Mucosa of gallbladder (tissue), 1 donor: ENCODE measurements around the gene FSTL3. TPM values are rescaled to one million over a fixed set of nuclear protein-coding genes. Genes with fewer than 3 reads are reported as not detected.
"Not testable (repeated sequence)": the region's sequence is repeated elsewhere in the genome, so short reads cannot be mapped to it uniquely, and the experiment has no call there.

ENCODE experiments used
- DNase-seq: peaks from one replicate; pipeline ENCODE4 v3.0.0-alpha.2; 2020; ENCODE audit warnings: low spot score
- total RNA-seq: library from RNA; stranded (reverse); gene quantifications from one replicate; pipeline ENCODE4 v1.2.1, GENCODE V29; 2021
- donor health status: DM: no; HTN: no; CAD: no.

FSTL3 gene
- total RNA-seq, 1 donor from 2014 or later = 39.1 TPM

DNA sequence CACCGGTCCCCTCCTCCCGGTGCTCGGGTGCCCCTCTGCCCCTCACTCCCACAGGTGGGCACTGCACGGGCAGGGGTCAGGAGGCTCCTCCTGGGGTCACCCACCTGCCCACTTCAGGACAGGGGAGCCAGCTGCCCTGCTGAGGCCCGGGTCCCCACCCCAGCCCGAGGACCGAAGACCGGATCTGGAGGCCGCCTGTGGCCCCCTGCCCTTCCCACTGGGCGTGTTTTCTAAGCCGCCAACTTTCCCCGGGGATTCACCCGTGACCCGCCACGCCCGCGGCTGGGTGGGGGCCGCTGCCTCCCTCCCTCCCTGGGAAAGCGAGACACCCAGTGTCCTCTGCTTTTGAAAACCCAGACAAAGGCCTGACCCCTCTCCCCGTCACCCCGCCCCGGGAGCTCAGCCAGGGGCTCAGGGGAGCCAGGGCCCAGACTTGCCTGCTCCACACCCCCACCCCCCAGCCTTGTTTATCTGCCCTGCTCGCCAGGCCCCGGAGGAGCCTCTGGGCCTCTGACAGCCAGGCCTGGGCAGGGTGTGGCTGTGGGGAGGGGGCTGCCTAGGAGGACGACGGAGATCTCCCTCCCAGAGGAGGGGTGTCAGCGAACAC is 33.9 kb downstream of the FSTL3 start:
- no peak for DNase-seq

DNA sequence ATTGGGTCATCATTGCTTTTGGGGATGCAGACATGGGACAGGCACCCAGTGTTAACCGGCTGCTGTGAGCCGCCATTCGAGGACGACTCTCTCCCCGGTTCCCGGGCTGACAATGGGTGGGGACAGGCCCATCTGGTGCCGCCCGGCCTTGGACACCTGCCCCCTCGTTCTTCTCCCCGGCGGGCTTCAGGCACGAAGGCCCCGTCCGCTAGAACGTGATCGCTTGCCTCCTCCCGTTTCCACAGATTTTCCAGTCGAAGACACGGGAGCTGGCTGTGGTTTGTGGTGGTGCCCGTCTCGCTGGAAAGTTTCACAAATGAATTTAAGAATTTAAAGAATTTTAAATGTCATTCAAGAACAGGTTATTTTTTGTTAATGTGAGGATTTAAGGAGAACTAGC is 34.6 kb downstream of the FSTL3 start:
- no peak for DNase-seq

DNA sequence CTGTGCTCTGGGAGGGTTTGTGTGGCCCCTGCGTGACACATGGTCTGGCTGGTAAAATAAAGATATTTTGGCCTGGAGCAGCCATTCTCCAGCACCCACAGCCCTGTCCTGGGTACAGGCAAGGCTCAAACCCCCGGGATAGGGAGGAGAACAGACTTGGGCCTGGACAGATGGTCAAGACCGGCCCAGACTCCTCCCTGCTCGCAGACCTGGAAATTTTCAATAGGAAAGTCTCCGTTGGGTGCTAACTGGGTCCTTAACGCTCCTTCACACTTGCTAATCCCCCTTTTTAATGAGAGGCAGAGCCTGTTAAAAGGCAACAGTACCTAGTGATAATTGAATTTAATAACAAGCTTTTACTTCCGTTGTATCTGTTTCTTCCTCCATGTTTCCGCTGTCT is 35.1 kb downstream of the FSTL3 start:
- no peak for DNase-seq

DNA sequence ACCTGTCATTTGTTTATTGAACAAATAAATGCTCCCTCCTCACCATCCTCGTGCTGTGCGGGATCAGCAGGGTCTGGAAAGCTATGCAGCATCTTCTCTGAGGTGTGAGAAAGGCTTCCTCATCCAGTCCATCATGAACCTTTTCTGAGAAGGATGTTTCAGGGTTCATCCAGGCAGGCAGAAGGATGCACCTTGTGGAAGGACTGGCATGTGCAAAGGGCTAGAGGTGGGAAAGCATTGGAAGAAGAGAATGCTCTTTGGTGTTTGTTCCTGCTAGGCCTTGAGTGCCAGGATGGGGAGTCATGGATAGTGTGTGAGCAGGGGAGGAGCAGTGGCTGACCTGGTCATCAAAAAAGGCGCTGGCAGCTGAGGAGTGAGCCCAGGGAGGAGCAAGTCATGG is 39.2 kb downstream of the FSTL3 start:
- DNase-seq = no peak

DNA sequence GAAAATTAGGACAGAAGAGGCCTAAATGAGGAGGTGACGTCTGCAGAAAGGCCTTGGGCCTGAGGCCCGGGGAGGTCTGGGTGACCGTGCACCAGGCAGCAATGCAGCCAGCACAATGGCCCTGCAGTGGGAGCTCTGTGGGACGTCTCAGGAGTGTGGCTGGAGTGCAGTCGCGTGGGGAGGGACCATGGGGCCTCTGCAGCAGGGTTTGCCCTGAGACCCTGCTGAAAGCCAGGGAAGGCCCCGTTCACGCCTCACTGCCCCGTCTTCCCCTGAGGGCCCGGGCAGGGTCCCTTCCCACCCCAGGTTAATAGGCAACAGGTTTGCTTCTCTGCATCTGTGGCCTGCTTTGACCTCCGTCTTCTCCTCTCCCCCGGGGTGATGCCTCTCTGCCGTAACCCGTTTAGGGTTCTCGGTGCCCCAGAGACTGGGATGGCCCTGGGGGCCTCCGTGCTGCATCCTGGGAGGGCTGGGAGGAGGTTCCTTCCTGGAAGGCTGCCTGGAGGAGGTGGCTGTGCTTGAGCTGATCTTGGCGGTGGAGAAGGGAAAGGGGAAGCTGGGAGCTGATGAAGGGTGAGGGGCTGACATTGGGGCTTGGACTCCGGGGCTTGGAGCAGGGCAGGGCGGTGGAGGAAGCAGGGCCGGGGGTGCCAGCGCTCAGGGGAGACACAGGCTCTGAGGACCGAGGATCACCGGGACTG is 42.2 kb downstream of the FSTL3 start:
- DNase-seq = no peak

DNA sequence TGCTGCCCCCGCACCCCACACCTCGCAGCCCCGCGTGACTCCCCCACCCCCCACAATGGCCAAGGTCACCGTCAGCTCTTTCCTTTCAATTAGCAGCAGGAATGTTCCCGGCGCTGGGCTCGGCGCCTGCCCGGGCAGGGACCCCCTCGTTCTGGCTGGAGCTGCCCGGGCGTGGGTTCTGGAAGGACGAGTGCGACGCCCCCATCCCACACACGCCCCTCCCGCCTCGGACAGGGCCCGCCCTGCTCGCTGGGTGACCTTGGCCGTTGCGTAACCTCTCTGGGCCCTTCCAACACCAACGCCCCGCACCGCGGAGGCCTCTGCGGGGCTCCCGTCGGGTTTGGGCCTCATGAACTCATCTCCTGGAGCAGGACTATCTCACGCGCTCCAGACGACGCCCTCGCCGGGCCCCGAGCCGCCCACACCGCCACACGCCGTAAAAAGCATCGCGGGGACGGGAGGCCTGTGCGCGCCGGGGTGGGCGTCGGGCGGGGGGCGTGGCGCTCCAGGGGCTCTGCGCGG is 42.9 kb downstream of the FSTL3 start:
- no peak for DNase-seq

DNA sequence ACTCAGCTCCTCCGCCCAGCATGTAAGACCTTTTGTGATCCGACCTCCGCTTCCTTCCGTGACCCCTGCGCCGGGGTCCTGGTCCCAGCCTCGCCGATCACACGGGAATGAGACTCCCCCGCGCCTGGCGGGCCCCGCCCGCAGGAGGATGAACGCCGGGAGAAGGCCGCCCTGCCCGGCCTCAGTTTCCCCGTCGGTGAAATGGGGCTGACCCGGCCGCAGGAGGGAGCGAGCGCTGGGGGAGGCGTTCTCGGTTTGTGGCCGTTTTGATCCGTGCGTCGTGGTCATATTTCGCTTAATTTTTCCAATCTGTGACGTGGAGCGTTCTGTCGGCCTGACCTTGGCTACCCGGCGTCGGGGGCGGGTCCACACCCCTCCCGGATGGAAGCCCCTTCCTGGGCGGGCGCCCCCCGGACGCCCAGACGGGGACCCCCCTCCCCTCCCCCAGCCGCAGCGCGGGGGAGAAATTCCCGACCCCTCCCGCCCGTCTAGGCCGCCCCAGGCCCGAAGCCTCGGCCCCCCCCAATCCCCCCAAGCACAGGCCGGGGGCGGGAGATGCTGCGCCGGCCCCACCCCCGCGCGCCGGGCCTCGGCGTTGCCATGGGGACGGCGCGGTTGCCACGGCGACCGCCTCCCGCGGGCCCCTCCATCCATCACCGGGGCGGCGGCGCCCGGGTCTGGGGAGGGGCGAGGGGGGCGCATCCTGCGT is 43.6 kb downstream of the FSTL3 start:
- DNase-seq = no peak

DNA sequence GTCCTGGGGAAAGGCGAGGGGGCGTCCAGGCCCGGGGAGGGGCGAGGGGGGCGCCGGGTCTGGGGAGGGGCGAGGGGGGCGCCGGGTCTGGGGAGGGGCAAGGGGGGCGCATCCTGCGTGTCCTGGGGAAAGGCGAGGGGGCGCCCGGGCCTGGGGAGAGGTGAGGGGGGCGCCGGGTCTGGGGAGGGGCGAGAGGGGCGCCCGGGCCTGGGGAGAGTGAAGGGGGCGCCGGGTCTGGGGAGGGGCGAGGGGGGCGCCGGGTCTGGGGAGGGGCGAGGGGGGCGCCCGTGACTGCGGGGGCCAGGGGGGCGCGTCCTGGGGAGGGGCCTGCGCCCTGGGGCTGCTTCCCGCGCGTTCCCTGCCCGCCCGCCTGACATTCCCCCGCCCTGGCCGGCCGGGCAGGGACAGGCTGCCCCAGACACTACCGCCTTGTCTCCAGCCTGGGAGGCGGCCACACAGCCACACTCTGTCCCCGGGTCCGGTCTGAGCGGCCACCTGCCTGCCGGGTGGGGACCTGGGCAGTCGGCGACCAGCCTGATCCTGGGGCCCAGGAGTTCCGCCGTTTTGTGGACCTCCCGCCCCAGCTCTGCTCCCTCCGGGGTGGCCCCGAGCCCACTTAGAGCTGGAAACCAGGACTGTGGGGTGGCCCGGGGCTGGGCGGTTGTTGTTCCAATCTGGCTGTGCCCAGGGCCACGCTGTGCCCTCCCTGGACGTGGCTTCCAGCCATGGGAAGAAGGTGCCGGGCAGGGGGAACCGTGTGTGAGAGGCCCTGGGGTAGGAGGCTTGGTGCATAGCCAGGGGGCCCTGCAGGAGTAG is 44.4 kb downstream of the FSTL3 start:
- no peak for DNase-seq

DNA sequence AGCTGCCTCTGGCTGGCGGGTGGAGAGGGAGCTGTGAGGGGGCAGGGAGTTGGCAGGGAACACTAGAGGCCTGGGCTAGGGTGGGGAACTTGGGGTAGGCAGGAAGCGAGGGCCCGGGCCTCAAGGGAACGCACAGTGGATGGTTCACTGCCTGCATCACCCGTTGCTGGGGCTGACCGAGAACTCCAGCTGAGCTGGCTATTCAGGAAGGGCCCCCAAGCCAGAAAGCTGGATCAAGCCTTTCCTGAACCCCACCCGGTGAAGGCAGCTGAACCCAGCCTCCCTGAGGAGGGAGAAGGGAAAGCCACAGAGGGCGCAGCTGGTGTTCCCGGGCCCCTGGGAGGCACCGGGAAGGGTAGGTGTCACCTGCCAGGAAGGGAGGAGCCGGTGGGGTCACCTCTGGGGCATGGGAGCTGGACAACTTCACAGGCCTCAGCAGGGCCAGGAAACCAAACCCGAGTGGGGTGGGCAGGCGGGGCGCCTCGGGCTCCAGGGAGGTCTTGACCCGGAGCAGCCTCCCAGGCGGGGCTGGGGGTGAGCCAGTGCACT is 46.4 kb downstream of the FSTL3 start:
- no peak for DNase-seq

DNA sequence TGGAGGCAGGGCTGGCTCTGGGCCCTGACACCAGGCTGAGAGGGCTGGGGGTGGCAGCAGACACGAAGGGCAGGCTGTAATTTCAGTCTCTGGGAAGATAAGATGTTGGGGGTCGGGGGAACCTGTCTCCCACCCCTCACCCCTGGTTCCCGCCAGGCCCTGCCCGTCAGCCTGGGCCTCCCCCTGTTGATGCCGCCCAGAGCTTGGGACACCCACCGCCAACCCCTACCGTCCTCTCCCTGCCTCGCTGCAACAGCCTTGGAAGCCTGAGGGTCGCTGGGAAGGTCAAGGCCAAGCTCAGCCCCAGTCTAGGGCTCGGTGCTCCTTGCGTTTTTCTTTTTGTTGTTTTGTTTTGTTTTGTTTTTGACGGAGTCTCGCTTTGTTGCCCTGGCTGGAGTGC is 47.1 kb downstream of the FSTL3 start:
- DNase-seq = no peak

DNA sequence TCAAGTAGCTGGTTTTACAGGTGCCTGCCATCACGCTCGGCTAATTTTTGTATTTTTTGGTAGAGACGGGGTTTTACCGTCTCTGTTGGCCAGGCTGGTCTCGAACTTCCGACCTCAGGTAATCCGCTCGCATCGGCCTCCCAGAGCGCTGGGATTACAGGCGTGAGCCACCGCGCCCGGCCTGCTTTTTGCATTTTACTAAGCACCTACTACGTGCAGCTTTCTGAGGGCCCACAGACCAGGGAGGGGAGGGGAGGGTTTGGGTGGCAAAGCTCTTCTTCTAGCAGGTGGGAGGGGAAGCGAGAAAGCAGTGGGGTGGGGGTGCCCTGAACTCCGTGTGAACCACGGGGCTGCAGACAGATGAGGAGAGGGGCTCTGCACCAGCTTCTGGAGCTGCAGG is 47.5 kb downstream of the FSTL3 start:
- no peak for DNase-seq

DNA sequence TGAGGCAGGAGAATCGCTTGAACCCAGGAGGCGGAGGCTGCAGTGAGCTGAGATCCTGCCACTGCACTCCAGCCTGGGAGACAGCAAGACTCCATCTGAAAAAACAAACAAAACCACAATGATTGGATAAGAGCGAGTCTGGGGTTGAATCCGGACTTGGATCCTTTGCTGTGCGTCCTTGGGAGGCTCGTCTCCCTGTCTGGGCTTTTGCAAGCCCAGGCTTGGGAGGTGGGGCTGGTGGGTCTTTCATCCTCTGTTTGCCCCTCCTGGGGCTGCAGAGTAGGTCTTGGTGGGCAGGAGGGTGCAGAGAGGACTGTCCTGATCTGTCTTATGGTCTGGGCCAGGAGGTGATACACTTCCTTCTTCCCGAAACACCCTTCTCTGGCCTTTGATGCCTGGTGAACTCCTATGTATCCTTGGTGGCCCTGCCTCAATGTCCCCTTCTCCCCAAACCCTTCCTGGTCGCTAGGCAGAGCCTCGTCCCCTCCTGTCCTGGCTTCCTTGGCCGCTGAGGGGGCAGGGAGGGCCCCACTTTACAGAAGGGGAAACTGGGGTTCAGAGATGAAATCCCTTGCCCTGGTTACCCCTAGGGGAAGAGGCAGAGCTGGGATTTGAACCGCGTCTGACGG is 49.4 kb downstream of the FSTL3 start:
- DNase-seq = no peak

DNA sequence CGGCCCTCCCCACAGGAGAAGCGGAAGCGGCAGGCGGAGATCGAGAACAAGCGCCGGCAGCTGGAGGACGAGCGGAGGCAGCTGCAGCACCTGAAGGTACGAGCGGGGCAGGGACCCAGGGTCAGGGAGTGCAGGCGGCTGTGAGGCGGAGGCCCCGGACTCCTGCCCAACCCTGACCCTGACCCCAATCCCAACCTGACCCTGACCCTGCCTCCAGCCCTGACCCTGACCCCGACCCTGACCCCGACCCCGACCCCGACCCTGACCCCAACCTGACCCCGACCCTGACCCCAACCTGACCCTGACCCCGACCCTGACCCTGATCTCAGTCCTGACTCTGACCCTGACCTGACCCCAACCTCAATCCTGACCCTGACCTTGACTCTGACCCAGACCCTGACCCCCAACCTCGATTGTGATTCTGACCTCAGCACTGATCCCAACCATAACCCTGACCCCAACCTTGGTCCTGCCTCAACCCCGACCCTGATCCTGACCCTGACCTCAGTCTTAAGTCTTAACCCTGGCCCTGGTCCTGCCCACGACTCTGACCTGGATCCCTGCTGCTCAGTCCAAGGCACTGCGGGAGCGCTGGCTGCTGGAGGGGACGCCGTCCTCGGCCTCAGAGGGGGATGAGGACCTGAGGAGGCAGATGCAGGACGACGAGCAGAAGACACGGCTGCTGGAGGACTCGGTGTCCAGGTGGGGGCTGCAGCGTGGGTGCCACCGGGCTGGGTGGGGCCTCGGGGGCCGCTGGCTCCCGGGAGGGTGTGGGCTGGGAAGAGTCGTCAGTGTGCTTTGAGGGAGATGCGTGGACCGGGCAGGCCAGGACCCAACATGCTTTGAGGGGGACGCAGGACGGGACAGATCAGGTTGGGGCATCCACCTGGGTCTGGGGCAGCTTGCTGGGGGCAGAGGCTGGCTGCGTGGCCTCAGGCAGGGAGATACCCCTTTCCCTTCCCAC is 51.1 kb downstream of the FSTL3 start:
- no peak for DNase-seq

DNA sequence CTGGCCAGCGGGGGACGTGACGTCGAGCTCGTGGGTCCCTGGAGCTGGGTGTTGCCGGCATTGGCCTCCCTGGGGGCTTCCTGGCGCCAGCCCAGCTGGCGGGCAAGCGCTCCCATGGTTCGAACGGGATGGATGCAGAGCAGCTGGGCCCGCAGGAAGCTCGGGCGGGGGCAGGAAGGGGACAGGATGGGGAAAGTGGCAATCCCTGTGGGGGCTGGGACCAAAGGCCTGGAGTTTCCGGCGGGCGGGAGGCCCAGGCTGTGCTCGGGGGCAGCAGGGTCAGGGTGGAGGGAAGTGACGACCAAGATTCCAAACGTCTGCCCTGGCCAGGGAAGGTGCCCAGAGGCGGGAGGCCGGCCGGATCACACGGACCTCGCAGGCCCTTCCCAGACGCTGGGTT is 51.8 kb downstream of the FSTL3 start:
- no peak for DNase-seq

DNA sequence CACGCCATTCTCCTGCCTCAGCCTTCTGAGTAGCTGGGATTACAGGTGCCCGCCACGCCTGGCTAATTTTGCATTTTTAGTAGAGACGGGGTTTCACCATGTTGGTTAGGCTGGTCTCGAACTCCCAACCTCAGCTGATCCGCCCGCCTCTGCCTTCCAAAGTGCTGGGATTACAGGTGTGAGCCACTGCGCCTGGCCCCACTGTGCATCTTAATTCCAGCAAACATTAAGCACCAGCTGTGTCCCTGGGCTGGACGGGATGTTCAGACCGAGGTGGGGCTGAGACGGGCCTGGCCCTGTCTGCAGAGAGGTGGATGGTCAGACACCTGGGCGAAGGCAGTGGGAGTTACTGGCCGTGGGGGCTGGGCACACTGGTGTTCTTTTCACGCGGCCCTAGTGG is 53.4 kb downstream of the FSTL3 start:
- DNase-seq = not testable (repeated sequence)

DNA sequence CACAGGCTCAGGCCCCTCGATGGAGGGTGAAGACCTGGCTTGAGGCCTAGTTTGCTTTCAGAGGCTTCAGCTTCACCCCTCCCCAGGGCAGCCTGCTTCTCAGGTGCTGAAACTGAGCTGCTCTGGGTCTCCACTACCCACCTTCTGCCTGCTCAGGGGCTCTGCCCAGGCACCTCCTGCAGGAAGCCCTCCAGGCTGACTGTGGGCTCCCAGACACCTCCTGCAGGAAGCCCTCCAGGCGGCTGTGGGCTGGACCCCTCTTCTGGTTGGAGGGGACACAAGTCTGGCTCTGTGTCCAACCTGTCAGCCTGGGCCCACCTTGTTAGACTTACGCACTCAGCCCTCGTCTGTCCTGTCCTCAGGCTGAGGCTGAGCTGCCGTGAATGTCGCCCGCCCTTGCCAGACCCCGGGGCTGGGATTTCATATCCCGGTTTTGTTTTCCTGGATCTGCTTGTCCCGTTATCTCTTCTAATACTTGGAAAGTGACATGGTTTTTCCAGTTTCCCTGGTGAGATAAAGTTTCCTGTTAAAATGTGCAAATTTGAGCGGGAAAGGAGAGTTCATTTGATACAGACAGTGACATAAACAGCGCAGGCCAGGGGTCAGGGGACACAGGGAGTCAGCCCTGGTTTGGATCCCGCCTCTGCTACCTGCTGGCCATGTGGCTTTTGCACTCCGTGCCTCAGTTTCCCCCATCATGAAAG is 53.9 kb downstream of the FSTL3 start:
- DNase-seq = no peak

DNA sequence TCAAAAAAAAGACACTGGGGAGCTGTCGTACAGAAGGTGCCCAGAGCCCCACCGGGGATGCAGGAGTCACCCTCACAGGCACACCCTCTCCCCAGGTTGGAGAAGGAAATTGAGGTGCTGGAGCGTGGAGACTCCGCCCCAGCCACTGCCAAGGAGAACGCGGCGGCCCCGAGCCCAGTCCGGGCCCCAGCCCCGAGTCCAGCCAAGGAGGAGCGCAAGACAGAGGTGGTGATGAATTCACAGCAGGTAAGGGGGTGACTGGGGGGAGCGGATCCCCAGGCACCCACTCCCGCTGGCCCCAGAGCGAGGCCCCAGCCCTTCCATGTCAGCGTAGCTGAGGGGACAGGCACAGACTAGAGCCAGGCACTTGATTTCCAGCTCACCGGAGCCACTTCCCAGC is 54.8 kb downstream of the FSTL3 start:
- DNase-seq = no peak

DNA sequence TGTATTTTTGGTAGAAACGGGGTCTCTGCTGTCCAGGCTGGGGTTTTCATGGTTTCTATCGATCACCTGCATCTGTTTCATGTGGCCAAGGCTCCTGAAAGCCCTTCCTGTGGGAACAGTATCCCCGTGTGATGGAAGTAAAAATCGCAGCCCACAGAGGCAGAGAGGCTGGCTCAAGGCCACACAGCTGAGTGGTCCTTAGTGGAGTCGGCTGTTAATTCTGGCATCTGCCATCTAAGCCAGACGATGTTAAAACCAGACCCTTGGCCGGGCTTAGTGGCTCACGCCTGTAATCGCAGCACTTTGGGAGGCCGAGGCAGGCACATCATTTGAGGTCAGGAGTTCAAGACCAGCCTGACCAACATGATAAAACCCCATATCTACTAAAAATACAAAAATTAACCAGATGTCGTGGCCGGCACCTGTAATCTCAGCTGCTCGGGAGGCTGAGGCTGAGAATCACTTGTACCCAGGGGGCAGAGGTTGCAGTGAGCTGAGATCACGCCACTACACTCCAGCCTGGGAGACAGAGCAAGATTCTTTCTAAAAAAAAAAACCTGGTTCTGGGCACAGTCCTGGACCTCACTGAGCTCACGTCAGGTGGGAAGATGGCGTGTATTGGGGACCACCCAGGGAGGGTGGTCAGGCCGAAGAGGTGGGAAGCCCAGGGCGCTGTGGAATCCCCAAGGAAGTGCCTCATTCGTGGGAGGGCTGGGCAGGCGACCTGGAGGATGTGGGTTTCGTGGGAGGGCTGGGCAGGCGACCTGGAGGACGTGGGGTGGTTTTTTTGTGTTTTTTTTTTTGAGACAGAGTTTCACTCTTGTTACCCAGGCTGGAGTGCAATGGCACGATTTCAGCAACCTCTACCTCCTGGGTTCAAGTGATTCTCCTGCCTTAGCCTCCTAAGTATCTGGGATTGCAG is 56.2 kb downstream of the FSTL3 start:
- DNase-seq = no peak
